Ishikawa (cell line): ENCODE results near the gene PID1.

ENCODE experiments used
- CEBPB ChIP-seq: IDR thresholded peaks from 2 replicates; pipeline ENCODE4 v1.6.1; 2012
- CREB1 ChIP-seq: IDR thresholded peaks from 2 replicates; pipeline ENCODE4 v1.6.1; 2012; ENCODE audit warnings: low read depth
- EGR1 ChIP-seq: IDR thresholded peaks from 2 replicates; pipeline ENCODE4 v1.6.1; 2012
- EP300 ChIP-seq: IDR thresholded peaks from 2 replicates; pipeline ENCODE4 v1.6.1; 2012; ENCODE audit warnings: borderline replicate concordance
- FOXM1 ChIP-seq: IDR thresholded peaks from 2 replicates; pipeline ENCODE4 v1.6.1; 2012; ENCODE audit warnings: low read depth, borderline replicate concordance
- NFIC ChIP-seq: IDR thresholded peaks from 2 replicates; pipeline ENCODE4 v1.6.1; 2012
- RAD21 ChIP-seq: IDR thresholded peaks from 2 replicates; pipeline ENCODE4 v1.6.1; 2012; ENCODE audit warnings: low read depth
- TAF1 ChIP-seq: IDR thresholded peaks from 2 replicates; pipeline ENCODE4 v1.6.1; 2012; ENCODE audit warnings: low read depth, mild to moderate bottlenecking
- TCF12 ChIP-seq: IDR thresholded peaks from 2 replicates; pipeline ENCODE4 v1.6.1; 2012; ENCODE audit warnings: low read depth
- TEAD4 ChIP-seq: IDR thresholded peaks from 2 replicates; pipeline ENCODE4 v1.6.1; 2012
- YY1 ChIP-seq: IDR thresholded peaks from 2 replicates; pipeline ENCODE4 v1.6.1; 2012; ENCODE audit warnings: low read depth
- ZBTB7A ChIP-seq: IDR thresholded peaks from 2 replicates; pipeline ENCODE4 v1.6.1; 2012; ENCODE audit warnings: low read depth
- TF ChIP-seq, protein P1 (sequence below): IDR thresholded peaks from 2 replicates; pipeline ENCODE4 v1.6.1; 2012
- TF ChIP-seq, protein P2 (sequence below): IDR thresholded peaks from 2 replicates; pipeline ENCODE4 v1.6.1; 2012
- TF ChIP-seq, protein P3 (sequence below): IDR thresholded peaks from 2 replicates; pipeline ENCODE4 v1.6.1; 2012; ENCODE audit warnings: low read depth, mild to moderate bottlenecking

PID1 gene

DNA sequence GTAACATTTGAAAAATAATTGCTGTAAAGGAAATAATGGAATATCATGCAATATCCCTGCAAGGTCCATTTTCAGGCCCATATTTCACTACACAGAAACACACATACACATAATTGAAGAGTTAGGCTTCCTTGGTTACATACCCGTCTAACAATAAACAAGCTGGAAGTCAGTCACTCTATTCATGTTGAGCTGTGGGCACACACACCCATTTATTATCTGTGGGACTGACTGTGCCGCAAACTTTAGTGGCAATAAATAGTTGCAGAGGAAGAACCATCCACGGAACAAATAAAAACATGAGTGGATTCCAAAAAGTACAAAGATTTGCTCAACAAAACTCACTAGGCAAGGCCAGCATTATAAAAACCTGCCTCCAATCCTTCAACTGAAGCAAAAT, 24.8 kb downstream of the PID1 start:
- TF ChIP-seq EGR1: no peak
- TF ChIP-seq, protein P1, sequence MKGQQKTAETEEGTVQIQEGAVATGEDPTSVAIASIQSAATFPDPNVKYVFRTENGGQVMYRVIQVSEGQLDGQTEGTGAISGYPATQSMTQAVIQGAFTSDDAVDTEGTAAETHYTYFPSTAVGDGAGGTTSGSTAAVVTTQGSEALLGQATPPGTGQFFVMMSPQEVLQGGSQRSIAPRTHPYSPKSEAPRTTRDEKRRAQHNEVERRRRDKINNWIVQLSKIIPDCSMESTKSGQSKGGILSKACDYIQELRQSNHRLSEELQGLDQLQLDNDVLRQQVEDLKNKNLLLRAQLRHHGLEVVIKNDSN: no peak
- TF ChIP-seq, protein P2, sequence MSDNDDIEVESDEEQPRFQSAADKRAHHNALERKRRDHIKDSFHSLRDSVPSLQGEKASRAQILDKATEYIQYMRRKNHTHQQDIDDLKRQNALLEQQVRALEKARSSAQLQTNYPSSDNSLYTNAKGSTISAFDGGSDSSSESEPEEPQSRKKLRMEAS: no peak
- TF ChIP-seq NFIC: no peak
- TF ChIP-seq ZBTB7A: no peak
- TF ChIP-seq CREB1: no peak
- TF ChIP-seq, protein P3, sequence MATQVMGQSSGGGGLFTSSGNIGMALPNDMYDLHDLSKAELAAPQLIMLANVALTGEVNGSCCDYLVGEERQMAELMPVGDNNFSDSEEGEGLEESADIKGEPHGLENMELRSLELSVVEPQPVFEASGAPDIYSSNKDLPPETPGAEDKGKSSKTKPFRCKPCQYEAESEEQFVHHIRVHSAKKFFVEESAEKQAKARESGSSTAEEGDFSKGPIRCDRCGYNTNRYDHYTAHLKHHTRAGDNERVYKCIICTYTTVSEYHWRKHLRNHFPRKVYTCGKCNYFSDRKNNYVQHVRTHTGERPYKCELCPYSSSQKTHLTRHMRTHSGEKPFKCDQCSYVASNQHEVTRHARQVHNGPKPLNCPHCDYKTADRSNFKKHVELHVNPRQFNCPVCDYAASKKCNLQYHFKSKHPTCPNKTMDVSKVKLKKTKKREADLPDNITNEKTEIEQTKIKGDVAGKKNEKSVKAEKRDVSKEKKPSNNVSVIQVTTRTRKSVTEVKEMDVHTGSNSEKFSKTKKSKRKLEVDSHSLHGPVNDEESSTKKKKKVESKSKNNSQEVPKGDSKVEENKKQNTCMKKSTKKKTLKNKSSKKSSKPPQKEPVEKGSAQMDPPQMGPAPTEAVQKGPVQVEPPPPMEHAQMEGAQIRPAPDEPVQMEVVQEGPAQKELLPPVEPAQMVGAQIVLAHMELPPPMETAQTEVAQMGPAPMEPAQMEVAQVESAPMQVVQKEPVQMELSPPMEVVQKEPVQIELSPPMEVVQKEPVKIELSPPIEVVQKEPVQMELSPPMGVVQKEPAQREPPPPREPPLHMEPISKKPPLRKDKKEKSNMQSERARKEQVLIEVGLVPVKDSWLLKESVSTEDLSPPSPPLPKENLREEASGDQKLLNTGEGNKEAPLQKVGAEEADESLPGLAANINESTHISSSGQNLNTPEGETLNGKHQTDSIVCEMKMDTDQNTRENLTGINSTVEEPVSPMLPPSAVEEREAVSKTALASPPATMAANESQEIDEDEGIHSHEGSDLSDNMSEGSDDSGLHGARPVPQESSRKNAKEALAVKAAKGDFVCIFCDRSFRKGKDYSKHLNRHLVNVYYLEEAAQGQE: no peak
- no peak for TF ChIP-seq FOXM1
- TF ChIP-seq TEAD4: no peak
- TF ChIP-seq TAF1: no peak
- TF ChIP-seq CEBPB: no peak
- TF ChIP-seq YY1: no peak
- no peak for TF ChIP-seq EP300

DNA sequence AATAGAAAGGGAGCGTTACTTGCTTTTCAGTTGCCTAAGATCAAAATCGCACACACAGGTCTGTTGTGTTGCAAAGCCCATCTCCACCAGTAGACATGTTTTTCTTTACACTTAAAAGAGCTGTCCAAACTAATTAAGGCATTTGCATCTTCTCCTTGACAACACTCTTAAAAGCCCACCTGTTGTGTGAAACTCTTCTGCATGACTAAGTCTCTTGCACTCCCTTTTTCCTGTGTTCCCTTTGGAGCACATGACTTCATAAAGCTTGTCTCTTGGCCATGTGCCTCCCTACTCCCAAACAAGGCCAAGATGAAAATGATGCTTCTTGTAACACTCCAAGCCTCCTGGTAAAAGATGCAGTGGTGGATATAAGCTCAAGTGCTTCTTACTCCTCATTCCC, 26.1 kb downstream of the PID1 start:
- TF ChIP-seq TAF1: no peak

DNA sequence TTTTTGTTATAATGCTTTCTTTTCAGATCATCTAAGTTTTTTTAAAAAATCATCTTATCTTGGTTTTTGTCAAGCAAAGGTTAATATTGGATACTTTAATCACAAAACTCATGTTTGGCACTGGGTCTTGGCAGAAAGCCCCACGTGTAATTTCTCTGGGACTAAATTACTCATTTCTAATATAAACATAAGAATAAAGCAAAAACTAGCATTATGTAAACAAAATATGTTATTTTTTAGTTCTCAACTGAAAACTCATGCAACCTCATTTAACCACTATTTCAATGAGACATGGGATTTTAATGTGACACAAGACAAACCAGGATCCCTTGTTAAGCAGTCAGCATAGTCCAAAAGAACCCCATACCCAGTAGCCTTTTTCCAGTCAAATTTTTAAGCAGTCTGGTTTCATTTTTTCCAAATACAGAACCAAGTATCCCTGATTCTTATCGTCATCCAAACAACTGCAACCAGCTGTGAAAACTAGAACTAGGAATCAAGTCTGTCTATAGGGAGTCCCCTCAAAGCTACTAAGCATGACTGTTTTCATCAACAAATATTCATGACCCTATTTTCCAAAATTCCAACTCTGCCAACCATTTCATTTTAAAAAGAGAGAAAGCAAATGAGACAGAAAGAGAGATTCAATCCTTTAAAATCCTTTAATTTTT, 27.1 kb downstream of the PID1 start:
- TF ChIP-seq YY1 (no peak), TAF1 (no peak), CEBPB (no peak), ZBTB7A (no peak), EGR1 (no peak), TCF12 (no peak), RAD21 (no peak), TEAD4 (no peak), NFIC (no peak), FOXM1 (no peak), CREB1 (no peak), EP300 (no peak)
- TF ChIP-seq, protein P3: no peak
- TF ChIP-seq, protein P2: no peak
- TF ChIP-seq, protein P1: no peak

DNA sequence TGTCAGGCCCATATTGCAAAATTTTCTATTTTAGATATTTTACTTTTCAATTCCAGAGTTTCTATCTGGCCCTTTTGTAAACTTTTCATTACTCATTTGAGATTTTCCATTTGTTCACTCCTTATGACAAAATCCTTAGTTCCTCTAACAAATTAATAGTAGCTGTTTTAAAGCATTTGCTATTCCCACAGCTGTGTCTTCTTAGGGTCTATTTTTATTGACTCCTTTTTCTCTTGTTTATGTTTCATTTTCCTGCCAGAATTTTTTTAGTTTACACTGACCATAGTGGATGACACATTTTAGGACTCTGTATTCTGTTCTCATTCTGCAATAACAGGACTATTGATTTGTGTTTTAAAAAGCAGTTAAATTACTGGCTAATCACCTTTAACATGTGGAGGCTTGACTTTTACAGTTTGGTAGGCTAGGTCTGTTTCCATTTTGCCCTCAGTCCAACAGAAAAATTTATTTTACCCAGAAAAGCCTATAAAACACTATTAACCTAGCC, 30.0 kb downstream of the PID1 start:
- TF ChIP-seq FOXM1 (no peak), TEAD4 (no peak), CREB1 (no peak), EP300 (no peak)

DNA sequence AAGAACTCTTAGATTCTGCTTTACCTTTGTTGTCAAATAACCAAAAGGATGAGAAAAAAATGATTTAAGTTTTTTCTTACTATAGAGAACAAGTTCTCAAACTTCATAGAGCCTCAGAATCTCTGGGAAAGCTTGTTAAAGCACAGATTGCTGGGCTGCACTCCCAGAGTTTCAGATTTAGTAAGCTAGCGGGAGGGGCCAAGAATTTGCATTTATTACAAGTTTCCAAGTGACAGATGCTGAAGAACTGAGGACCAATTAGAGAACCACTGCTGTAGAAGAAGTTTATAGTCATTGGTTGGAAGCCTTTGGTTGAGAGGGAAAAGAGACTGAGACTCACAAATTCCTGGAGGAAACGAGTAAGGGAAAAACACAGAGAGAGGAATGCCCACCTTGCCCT, 32.1 kb downstream of the PID1 start:
- TF ChIP-seq TEAD4 (no peak), TAF1 (no peak), CEBPB (no peak), ZBTB7A (no peak)

DNA sequence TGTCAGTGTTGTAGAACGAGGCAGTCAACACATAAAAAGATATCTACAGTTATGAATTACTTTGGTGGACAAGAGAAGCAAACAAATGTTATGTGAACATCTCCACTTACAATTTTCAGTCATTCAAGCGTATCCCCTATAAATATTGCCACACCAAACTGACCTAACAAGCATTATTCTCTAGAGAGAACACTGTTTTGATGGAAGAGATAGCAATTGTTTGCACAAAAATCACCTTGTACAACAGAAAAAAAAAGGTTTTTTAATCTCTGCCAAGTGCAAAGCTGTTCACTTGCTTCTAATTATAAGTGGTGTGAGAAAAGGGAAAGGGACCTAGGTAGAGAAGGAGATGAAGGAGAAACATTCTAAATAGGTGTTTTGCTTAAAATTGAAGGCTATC, 33.8 kb downstream of the PID1 start:
- TF ChIP-seq EGR1 (no peak), CEBPB (no peak), EP300 (no peak), RAD21 (no peak), ZBTB7A (no peak), NFIC (no peak)
- TF ChIP-seq, protein P3: no peak
